ENCODE results near the gene RALB. TPM values are rescaled to one million over a fixed set of nuclear protein-coding genes. Genes with fewer than 3 reads are reported as not detected.

RALB gene
- total RNA-seq, 2 experiments from 2014 or later = 3.1 to 3.6 TPM

- no peak overlapping the region for H3K27ac ChIP-seq (ENCODE audit: low read depth in 1 of 2, low read length in 2 of 2)
- TF ChIP-seq CTCF (IDR thresholded peaks at IDR 0.05) = no peak
- H3K27me3 ChIP-seq (ENCODE audit: control insufficient read depth in 1 of 2, insufficient read depth in 2 of 2, low read length in 2 of 2) = peaks cover 0 to 2% of the 10 kb centered on the region in 2 experiments
- H3K9me3 Mint-ChIP-seq = no peaks in the 10 kb centered on the region
- CTCF ChIA-PET = no interaction called here
- peaks cover 0 to 10% of the 10 kb centered on the region in 2 experiments for H3K9me3 ChIP-seq (ENCODE audit: control insufficient read depth in 1 of 2, insufficient read depth in 1 of 2, low read length in 2 of 2)
- H3K4me1 Mint-ChIP-seq (ENCODE audit: low read depth) = no peaks in the 10 kb centered on the region
- no peak overlapping the region for H3K27ac Mint-ChIP-seq
- intact Hi-C loops (cut with DNase I, micrococcal nuclease) = no loop called here
- H3K27me3 Mint-ChIP-seq = peaks cover 4% of the 10 kb centered on the region
- H3K4me3 ChIP-seq (ENCODE audit: low read length) = no peak overlapping the region
- H3K36me3 Mint-ChIP-seq (ENCODE audit: low read depth) = no peaks in the 10 kb centered on the region
- no peaks in the 10 kb centered on the region for H3K4me1 ChIP-seq (ENCODE audit: insufficient read depth, low read length)
- H3K4me3 Mint-ChIP-seq = no peak overlapping the region
- no peak for ATAC-seq (ENCODE audit: poor library complexity)
- POLR2A ChIA-PET = no interaction called here
- no peak for DNase-seq
- H3K36me3 ChIP-seq (ENCODE audit: insufficient read depth, low read length) = no peaks in the 10 kb centered on the region
Observed at GRCh38 chr2:120240901-120241429, 11.7 kb upstream of the RALB start.

DNA sequence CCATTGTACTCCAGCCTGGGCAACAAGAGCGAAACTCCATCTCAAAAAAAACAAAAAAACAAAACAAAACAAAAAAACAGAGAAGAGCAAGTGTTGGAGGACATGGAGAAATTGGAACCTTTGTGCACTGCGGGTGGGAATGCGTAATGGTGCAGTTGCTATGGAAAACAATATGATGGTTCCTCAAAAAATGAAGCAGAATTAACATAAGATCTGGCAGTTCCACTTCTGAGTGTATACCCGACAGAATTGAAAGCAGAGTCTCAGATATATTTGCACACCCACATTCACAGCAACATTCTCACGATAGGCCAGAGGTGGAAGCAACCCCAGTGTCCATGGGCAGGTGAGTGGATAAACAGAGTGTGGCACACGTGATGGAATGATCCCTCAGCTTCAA is 11.0 kb upstream of the RALB start:
- CTCF ChIA-PET = no interaction called here
- no peak overlapping the region for H3K27ac ChIP-seq (ENCODE audit: low read depth in 1 of 2, low read length in 2 of 2)

DNA sequence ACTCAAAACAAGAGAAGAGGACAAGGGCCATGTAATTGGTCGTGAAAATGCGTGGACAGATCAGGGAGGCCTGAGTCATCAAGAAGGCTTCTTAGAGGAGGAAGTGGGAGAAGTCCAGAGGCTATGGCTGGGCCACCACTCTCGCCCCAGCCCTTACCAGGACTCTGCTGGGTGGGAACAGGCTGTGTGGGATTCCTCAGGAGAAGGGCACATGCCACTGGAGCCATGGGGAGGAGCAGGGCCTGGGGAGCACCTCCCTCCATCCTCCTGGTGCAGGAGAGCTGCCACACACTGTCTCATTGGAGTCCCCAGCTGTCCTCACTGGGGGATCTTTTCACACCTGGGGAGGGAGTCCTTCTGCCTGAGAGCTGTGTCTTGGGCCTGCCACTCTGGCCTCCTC is 9.4 kb upstream of the RALB start:
- no peak for DNase-seq
- H3K4me3 Mint-ChIP-seq = no peak overlapping the region
- intact Hi-C loops (cut with DNase I, micrococcal nuclease) = no loop called here
- CTCF ChIA-PET = no interaction called here
- H3K27me3 Mint-ChIP-seq = peaks cover 17% of the 10 kb centered on the region
- H3K9me3 Mint-ChIP-seq = no peaks in the 10 kb centered on the region
- H3K36me3 ChIP-seq (ENCODE audit: insufficient read depth, low read length) = no peaks in the 10 kb centered on the region
- H3K4me3 ChIP-seq (ENCODE audit: low read length) = no peak overlapping the region
- H3K4me1 ChIP-seq (ENCODE audit: insufficient read depth, low read length) = no peaks in the 10 kb centered on the region
- POLR2A ChIA-PET = interaction anchor here (0.8 kb wide), 1 partner anchor 9 kb away, joined by 3 read pairs; no protein-coding TSS in a partner anchor
- no peaks in the 10 kb centered on the region for H3K36me3 Mint-ChIP-seq (ENCODE audit: low read depth)
- H3K27ac Mint-ChIP-seq = no peak overlapping the region
- TF ChIP-seq CTCF (IDR thresholded peaks at IDR 0.05) = no peak
- H3K27ac ChIP-seq (ENCODE audit: low read depth in 1 of 2, low read length in 2 of 2) = no peak overlapping the region
- no peaks in the 10 kb centered on the region for H3K4me1 Mint-ChIP-seq (ENCODE audit: low read depth)
- peaks cover 0 to 13% of the 10 kb centered on the region in 2 experiments for H3K27me3 ChIP-seq (ENCODE audit: control insufficient read depth in 1 of 2, insufficient read depth in 2 of 2, low read length in 2 of 2)
- H3K9me3 ChIP-seq (ENCODE audit: control insufficient read depth in 1 of 2, insufficient read depth in 1 of 2, low read length in 2 of 2) = peaks cover 0 to 10% of the 10 kb centered on the region in 2 experiments
- ATAC-seq (ENCODE audit: poor library complexity) = no peak

More for the DNA sequence above, 11.0 kb upstream of the RALB start:
- Mint-ChIP-seq H3K27ac (no peak overlapping the region), H3K27me3 (peaks cover 9% of the 10 kb centered on the region), H3K9me3 (no peaks in the 10 kb centered on the region), H3K4me3 (no peak overlapping the region), H3K36me3 (ENCODE audit: low read depth) (no peaks in the 10 kb centered on the region), H3K4me1 (ENCODE audit: low read depth) (no peaks in the 10 kb centered on the region)
- Histone ChIP-seq H3K9me3 (ENCODE audit: control insufficient read depth in 1 of 2, insufficient read depth in 1 of 2, low read length in 2 of 2) (peaks cover 0 to 10% of the 10 kb centered on the region in 2 experiments), H3K27me3 (ENCODE audit: control insufficient read depth in 1 of 2, insufficient read depth in 2 of 2, low read length in 2 of 2) (peaks cover 0 to 6% of the 10 kb centered on the region in 2 experiments), H3K36me3 (ENCODE audit: insufficient read depth, low read length) (no peaks in the 10 kb centered on the region), H3K4me1 (ENCODE audit: insufficient read depth, low read length) (no peaks in the 10 kb centered on the region), H3K4me3 (ENCODE audit: low read length) (no peak overlapping the region)
- DNase-seq (no peak), ATAC-seq (ENCODE audit: poor library complexity) (no peak)
- intact Hi-C loops (cut with DNase I, micrococcal nuclease) = no loop called here
- POLR2A ChIA-PET = no interaction called here
- no peak for TF ChIP-seq CTCF (IDR thresholded peaks at IDR 0.05)

Data from CD4-positive, alpha-beta T cell (primary cell).